OCI-LY1 (cell line): Measurements from ENCODE around the gene CRABP1.

Experiments
- EZH2 ChIP-seq: fragments of 200-600 bp; sonication (generic), shearing (Covaris generic); IDR thresholded peaks from 2 replicates; pipeline ENCODE4 v1.8.0; 2017; ENCODE audit warnings: borderline replicate concordance, mixed run types, mild to moderate bottlenecking, antibody characterized with exemption, low read length, moderate library complexity, mixed read lengths
- TF ChIP-seq, protein P1 (sequence below): fragments of 200-600 bp; sonication (generic), shearing (Covaris generic); IDR thresholded peaks from 2 replicates; pipeline ENCODE4 v1.5.1; 2017; ENCODE audit warnings: mild to moderate bottlenecking, antibody characterized with exemption, low read length, moderate library complexity, mixed read lengths

GRCh38 chr15:78394026-78394425 is 53.9 kb downstream of the CRABP1 start:
- no peak for TF ChIP-seq EZH2
- TF ChIP-seq, protein P1, sequence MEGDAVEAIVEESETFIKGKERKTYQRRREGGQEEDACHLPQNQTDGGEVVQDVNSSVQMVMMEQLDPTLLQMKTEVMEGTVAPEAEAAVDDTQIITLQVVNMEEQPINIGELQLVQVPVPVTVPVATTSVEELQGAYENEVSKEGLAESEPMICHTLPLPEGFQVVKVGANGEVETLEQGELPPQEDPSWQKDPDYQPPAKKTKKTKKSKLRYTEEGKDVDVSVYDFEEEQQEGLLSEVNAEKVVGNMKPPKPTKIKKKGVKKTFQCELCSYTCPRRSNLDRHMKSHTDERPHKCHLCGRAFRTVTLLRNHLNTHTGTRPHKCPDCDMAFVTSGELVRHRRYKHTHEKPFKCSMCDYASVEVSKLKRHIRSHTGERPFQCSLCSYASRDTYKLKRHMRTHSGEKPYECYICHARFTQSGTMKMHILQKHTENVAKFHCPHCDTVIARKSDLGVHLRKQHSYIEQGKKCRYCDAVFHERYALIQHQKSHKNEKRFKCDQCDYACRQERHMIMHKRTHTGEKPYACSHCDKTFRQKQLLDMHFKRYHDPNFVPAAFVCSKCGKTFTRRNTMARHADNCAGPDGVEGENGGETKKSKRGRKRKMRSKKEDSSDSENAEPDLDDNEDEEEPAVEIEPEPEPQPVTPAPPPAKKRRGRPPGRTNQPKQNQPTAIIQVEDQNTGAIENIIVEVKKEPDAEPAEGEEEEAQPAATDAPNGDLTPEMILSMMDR, result no peak
